CD14-positive monocyte (primary cell): Measurements from ENCODE around the gene CSRNP3. TPM values are rescaled to one million over a fixed set of nuclear protein-coding genes. Genes with fewer than 3 reads are reported as not detected.
"Not testable (repeated sequence)": the region's sequence is repeated elsewhere in the genome, so short reads cannot be mapped to it uniquely, and the experiment has no call there.

Source experiments
- DNase-seq, 3 donors: peaks; one replicate each; pipeline ENCODE4 v3.0.0-alpha.2; 2011 to 2022
- H2AFZ ChIP-seq: 2 replicates; pipeline ENCODE4 v1.6.0; 2012; ENCODE audit warnings: mild to moderate bottlenecking, low read depth, low read length, inconsistent platforms; ENCODE audit not compliant: insufficient read depth, poor library complexity, severe bottlenecking
- H3K27ac ChIP-seq, 2 donors: 1 replicate in 1 of 2; 2 replicates in 1 of 2; pipeline ENCODE4 v1.5.1; 2012 to 2013; ENCODE audit warnings: low read length in 2 of 2, control low read depth in 1 of 2, inconsistent platforms in 1 of 2, low read depth in 1 of 2, mild to moderate bottlenecking in 1 of 2
- H3K27me3 ChIP-seq, 2 donors: one replicate each; pipeline versions ENCODE4 v1.6.0 to v1.6.1; 2011 to 2013; ENCODE audit warnings: low read length in 2 of 2; ENCODE audit not compliant: control insufficient read depth in 2 of 2, insufficient read depth in 2 of 2
- H3K36me3 ChIP-seq, 2 donors: replicated peaks in 1 of 2; 1 replicate in 1 of 2; 2 replicates in 1 of 2; pipeline versions ENCODE4 v1.5.1 to v1.6.1; 2012 to 2013; ENCODE audit warnings: low read length in 2 of 2, control low read depth in 1 of 2, inconsistent platforms in 1 of 2, mild to moderate bottlenecking in 1 of 2; ENCODE audit not compliant: insufficient read depth in 2 of 2, control insufficient read depth in 1 of 2
- H3K4me1 ChIP-seq, 2 donors: 1 replicate in 1 of 2; 2 replicates in 1 of 2; pipeline versions ENCODE4 v1.5.1 to v1.6.1; 2012 to 2013; ENCODE audit warnings: low read length in 2 of 2, control low read depth in 1 of 2, inconsistent platforms in 1 of 2, mild to moderate bottlenecking in 1 of 2, moderate library complexity in 1 of 2; ENCODE audit not compliant: insufficient read depth in 2 of 2, control insufficient read depth in 1 of 2
- H3K4me2 ChIP-seq: replicated peaks from 2 replicates; pipeline ENCODE3; 2012; ENCODE audit warnings: low read length, moderate library complexity, mild to moderate bottlenecking; ENCODE audit not compliant: poor library complexity, severe bottlenecking; ENCODE audit errors: extremely low read depth
- H3K4me3 ChIP-seq, 3 experiments: fragments of 200-600 bp in 1 of 3; sonication (generic) in 1 of 3; replicated peaks in 1 of 3; 1 replicate in 2 of 3; 2 replicates in 1 of 3; pipeline ENCODE4 v1.5.1; 2011 to 2013; ENCODE audit warnings: low read length in 3 of 3, mild to moderate bottlenecking in 3 of 3, control low read depth in 2 of 3, low read depth in 2 of 3, inconsistent platforms in 1 of 3, moderate library complexity in 1 of 3
- H3K79me2 ChIP-seq: 2 replicates; pipeline ENCODE4 v1.6.0; 2012; ENCODE audit warnings: mild to moderate bottlenecking, control low read depth, inconsistent platforms, low read length, moderate library complexity; ENCODE audit not compliant: insufficient read depth
- H3K9ac ChIP-seq: 2 replicates; pipeline ENCODE4 v1.6.0; 2017; ENCODE audit warnings: low read length, mild to moderate bottlenecking; ENCODE audit not compliant: insufficient read depth, poor library complexity, severe bottlenecking
- H3K9me3 ChIP-seq, 2 donors: replicated peaks in 1 of 2; 1 replicate in 1 of 2; 2 replicates in 1 of 2; pipeline versions ENCODE4 v1.5.1 to v1.6.1; 2012 to 2013; ENCODE audit warnings: low read length in 2 of 2, control low read depth in 1 of 2; ENCODE audit not compliant: control insufficient read depth in 1 of 2, insufficient read depth in 1 of 2
- H4K20me1 ChIP-seq: 2 replicates; pipeline ENCODE4 v1.6.0; 2012; ENCODE audit warnings: mild to moderate bottlenecking, low read length, control low read depth, moderate library complexity; ENCODE audit not compliant: insufficient read depth
- H3K27ac Mint-ChIP-seq, 7 donors: one replicate each; pipeline ENCODE4 v1.8.0; 2020; ENCODE audit warnings: mild to moderate bottlenecking in 7 of 7, mixed read lengths in 7 of 7, moderate library complexity in 6 of 7, inconsistent platforms in 2 of 7
- H3K27me3 Mint-ChIP-seq, 3 donors: one replicate each; pipeline ENCODE4 v1.8.0; 2021 to 2022; ENCODE audit warnings: low read depth in 3 of 3, mild to moderate bottlenecking in 3 of 3, mixed read lengths in 3 of 3, moderate library complexity in 3 of 3, inconsistent platforms in 1 of 3
- H3K36me3 Mint-ChIP-seq, 2 donors: one replicate each; pipeline ENCODE4 v1.8.0; 2020; ENCODE audit warnings: mixed read lengths in 2 of 2, inconsistent platforms in 1 of 2, mild to moderate bottlenecking in 1 of 2
- H3K4me1 Mint-ChIP-seq: one replicate; pipeline ENCODE4 v1.8.0; 2020; ENCODE audit warnings: mild to moderate bottlenecking, mixed read lengths
- H3K4me3 Mint-ChIP-seq, 2 donors: one replicate each; pipeline ENCODE4 v1.8.0; 2020; ENCODE audit warnings: mild to moderate bottlenecking in 2 of 2, mixed read lengths in 2 of 2, moderate library complexity in 1 of 2
- H3K9me3 Mint-ChIP-seq, 7 donors: one replicate each; pipeline ENCODE4 v1.8.0; 2020 to 2022; ENCODE audit warnings: mixed read lengths in 7 of 7, mild to moderate bottlenecking in 6 of 7, moderate library complexity in 6 of 7, inconsistent platforms in 2 of 7
- CTCF ChIP-seq: fragments of 200-600 bp; IDR thresholded peaks from one replicate; pipeline ENCODE4 v1.8.0; 2022; ENCODE audit warnings: antibody characterized with exemption, mild to moderate bottlenecking
- WGBS: methylation state at CpG from one replicate; pipeline ENCODE4 v1.1.5; 2013; ENCODE audit warnings: missing lambda C conversion rate; ENCODE audit not compliant: insufficient coverage; 5-methylcytosine and 5-hydroxymethylcytosine counted together
- intact Hi-C, 2 donors: fragments of 100-400 bp; cut with micrococcal nuclease; formaldehyde crosslinking; loops; one replicate each; pipeline versions ENCODE4 v1.15.0 to v1.15.1; 2023
- polyA plus RNA-seq, 3 donors: library from polyadenylated mRNA; depleted of rRNA in 1 of 3; unstranded in 2 of 3; stranded (reverse) in 1 of 3; fragments of 300-500 nt in 2 of 3; fragments of >200 nt in 1 of 3; fragmentation: Illumina TruSeq in 2 of 3; gene quantifications; 1 replicate in 2 of 3; 2 replicates in 1 of 3; pipeline ENCODE4 v1.2.3, GENCODE V29; 2012 to 2021

The CSRNP3 gene
- polyA plus RNA-seq, 3 donors, result not detected

GRCh38 chr2:165586019-165586418, 116.5 kb downstream of the CSRNP3 start:
- Histone ChIP-seq H3K4me3 (no peak overlapping the region), H3K9ac (no peak overlapping the region), H3K4me1 (no peaks in the 10 kb centered on the region), H3K9me3 (no peaks in the 10 kb centered on the region), H4K20me1 (no peaks in the 10 kb centered on the region), H3K79me2 (no peaks in the 10 kb centered on the region), H3K4me2 (no peak overlapping the region), H3K27me3 (no peaks in the 10 kb centered on the region), H2AFZ (no peak overlapping the region), H3K36me3 (no peaks in the 10 kb centered on the region), H3K27ac (no peak overlapping the region)
- DNase-seq, result no peak
- no peak overlapping the region for H3K27ac Mint-ChIP-seq
- intact Hi-C loops, result no loop called here
- H3K27me3 Mint-ChIP-seq, result peaks cover 0 to 3% (median 0%) of the 10 kb centered on the region in 3 donors
- H3K9me3 Mint-ChIP-seq, result peaks cover 0 to 3% (median under 1%) of the 10 kb centered on the region in 7 donors
- H3K4me3 Mint-ChIP-seq, result no peak overlapping the region
- WGBS, result 89% methylated on average over 1 of the region's 3 CpGs
- no peak for TF ChIP-seq CTCF
- peaks cover 2% of the 10 kb centered on the region for H3K4me1 Mint-ChIP-seq
- no peaks in the 10 kb centered on the region for H3K36me3 Mint-ChIP-seq

- intact Hi-C loops, result no loop called here
- Mint-ChIP-seq H3K36me3 (no peaks in the 10 kb centered on the region), H3K27me3 (peaks cover 0 to 1% (median 0%) of the 10 kb centered on the region in 3 donors), H3K27ac (no peak overlapping the region), H3K9me3 (peaks cover 0 to 8% (median 4%) of the 10 kb centered on the region in 7 donors), H3K4me1 (peaks cover 2% of the 10 kb centered on the region), H3K4me3 (no peak overlapping the region)
- Histone ChIP-seq H2AFZ (no peak overlapping the region), H3K27me3 (no peaks in the 10 kb centered on the region), H3K27ac (no peak overlapping the region), H3K4me3 (no peak overlapping the region), H3K9me3 (peaks cover 0 to 7% of the 10 kb centered on the region in 2 donors), H3K36me3 (no peaks in the 10 kb centered on the region), H4K20me1 (no peaks in the 10 kb centered on the region), H3K9ac (no peak overlapping the region), H3K4me2 (no peak overlapping the region), H3K4me1 (no peaks in the 10 kb centered on the region), H3K79me2 (no peaks in the 10 kb centered on the region)
- no peak for TF ChIP-seq CTCF
- WGBS, result no CpG with 5 or more reads among the region's 4 CpGs
- DNase-seq, result no peak
Observed at GRCh38 chr2:165587335-165587938, 117.9 kb downstream of the CSRNP3 start.

GRCh38 chr2:165590999-165591398, 121.5 kb downstream of the CSRNP3 start:
- H3K4me2 ChIP-seq, H3K4me3 Mint-ChIP-seq, intact Hi-C loops, H3K9me3 ChIP-seq, H3K79me2 ChIP-seq, H3K27ac Mint-ChIP-seq, H3K36me3 ChIP-seq, H3K27ac ChIP-seq, DNase-seq, H3K9me3 Mint-ChIP-seq, H3K4me3 ChIP-seq, H3K9ac ChIP-seq, H3K4me1 Mint-ChIP-seq, H4K20me1 ChIP-seq, H2AFZ ChIP-seq, H3K27me3 ChIP-seq, H3K36me3 Mint-ChIP-seq, H3K27me3 Mint-ChIP-seq, H3K4me1 ChIP-seq: not testable (repeated sequence)
